ENCODE results near the gene LNPK.
"Not testable (repeated sequence)": the region's sequence is repeated elsewhere in the genome, so short reads cannot be mapped to it uniquely, and the experiment has no call there.

The LNPK gene

GRCh38 chr2:175918935-175919334 is 83.1 kb downstream of the LNPK start:
- no peak overlapping the region for H3K4me3 ChIP-seq (ENCODE audit: low read depth, low read length)

GRCh38 chr2:175914846-175915245 is 87.2 kb downstream of the LNPK start:
- DNase-seq (ENCODE audit: low read depth): no peak
- H3K4me3 ChIP-seq (ENCODE audit: low read depth, low read length): no peak overlapping the region

More at GRCh38 chr2:175918935-175919334, 83.1 kb downstream of the LNPK start:
- no peak for DNase-seq (ENCODE audit: low read depth)

- not testable (repeated sequence) for DNase-seq (ENCODE audit: low read depth); H3K4me3 ChIP-seq (ENCODE audit: low read depth, low read length)
These were observed 88.0 kb downstream of the LNPK start for GRCh38 chr2:175913849-175914743.

GRCh38 chr2:175913267-175913666 is 88.8 kb downstream of the LNPK start:
- not testable (repeated sequence) for H3K4me3 ChIP-seq (ENCODE audit: low read depth, low read length); DNase-seq (ENCODE audit: low read depth)

- H3K4me3 ChIP-seq (ENCODE audit: low read depth, low read length): no peak overlapping the region
- no peak for DNase-seq (ENCODE audit: low read depth)
These were observed 98.0 kb downstream of the LNPK start for GRCh38 chr2:175904035-175904434.

GRCh38 chr2:175903384-175903936 is 98.6 kb downstream of the LNPK start:
- no peak overlapping the region for H3K4me3 ChIP-seq (ENCODE audit: low read depth, low read length)
- no peak for DNase-seq (ENCODE audit: low read depth)

GRCh38 chr2:175895957-175896356 is 106.1 kb downstream of the LNPK start:
- DNase-seq (ENCODE audit: low read depth); H3K4me3 ChIP-seq (ENCODE audit: low read depth, low read length): not testable (repeated sequence)

GRCh38 chr2:175892046-175892445 is 110.0 kb downstream of the LNPK start:
- H3K4me3 ChIP-seq (ENCODE audit: low read depth, low read length): no peak overlapping the region
- DNase-seq (ENCODE audit: low read depth): peak; percentile 11

GRCh38 chr2:175890636-175891242 is 111.3 kb downstream of the LNPK start:
- no peak for DNase-seq (ENCODE audit: low read depth)
- no peak overlapping the region for H3K4me3 ChIP-seq (ENCODE audit: low read depth, low read length)

- no peak for DNase-seq (ENCODE audit: low read depth)
- H3K4me3 ChIP-seq (ENCODE audit: low read depth, low read length): no peak overlapping the region
These were observed 112.3 kb downstream of the LNPK start for GRCh38 chr2:175889701-175890302.

- no peak for DNase-seq (ENCODE audit: low read depth)
These were observed 114.3 kb downstream of the LNPK start for GRCh38 chr2:175887776-175888175.

GRCh38 chr2:175884697-175885393 is 117.2 kb downstream of the LNPK start:
- no peak overlapping the region for H3K4me3 ChIP-seq (ENCODE audit: low read depth, low read length)
- no peak for DNase-seq (ENCODE audit: low read depth)

More at GRCh38 chr2:175887776-175888175, 114.3 kb downstream of the LNPK start:
- no peak overlapping the region for H3K4me3 ChIP-seq (ENCODE audit: low read depth, low read length)

- no peak overlapping the region for H3K4me3 ChIP-seq (ENCODE audit: low read depth, low read length)
- DNase-seq (ENCODE audit: low read depth): no peak
These were observed 118.4 kb downstream of the LNPK start for GRCh38 chr2:175883586-175884194.

GRCh38 chr2:175879679-175880078 is 122.4 kb downstream of the LNPK start:
- no peak overlapping the region for H3K4me3 ChIP-seq (ENCODE audit: low read depth, low read length)
- DNase-seq (ENCODE audit: low read depth): no peak

GRCh38 chr2:175877845-175878544 is 124.1 kb downstream of the LNPK start:
- H3K4me3 ChIP-seq (ENCODE audit: low read depth, low read length): no peak overlapping the region
- DNase-seq (ENCODE audit: low read depth): peak; percentile 47

- H3K4me3 ChIP-seq (ENCODE audit: low read depth, low read length): no peak overlapping the region
These were observed 127.8 kb downstream of the LNPK start for GRCh38 chr2:175874291-175874690.

More at GRCh38 chr2:175874291-175874690, 127.8 kb downstream of the LNPK start:
- DNase-seq (ENCODE audit: low read depth): no peak
